HL-60 (cell line): Measurements from ENCODE around the gene LMTK2.

ENCODE experiments used
- DNase-seq, 2 experiments: peaks; one replicate each; pipeline ENCODE4 v3.0.0-alpha.2; 2010 to 2020; ENCODE audit warnings: low read depth in 1 of 2, low spot score in 1 of 2
- H3K27ac ChIP-seq: fragments of 250-450 bp; sonication (Bioruptor Pico); replicated peaks from 2 replicates; pipeline ENCODE4 v1.5.1; 2020; ENCODE audit warnings: mild to moderate bottlenecking, moderate library complexity
- H3K27me3 ChIP-seq: fragments of 250-450 bp; sonication (Bioruptor Pico); 2 replicates; pipeline ENCODE4 v1.5.1; 2021; ENCODE audit warnings: mild to moderate bottlenecking, moderate library complexity; ENCODE audit not compliant: insufficient read depth, poor library complexity, severe bottlenecking
- H3K4me3 ChIP-seq: replicated peaks from 2 replicates; pipeline ENCODE4 v1.5.1; 2011; ENCODE audit warnings: mild to moderate bottlenecking, control low read depth, low read length; ENCODE audit not compliant: insufficient read depth
- CTCF ChIP-seq: IDR thresholded peaks from one replicate; pipeline ENCODE4 v1.5.1; 2011; ENCODE audit warnings: low read length, control low read depth, inconsistent platforms; ENCODE audit not compliant: insufficient read depth
- GABPA ChIP-seq: IDR thresholded peaks from 2 replicates; pipeline ENCODE4 v1.6.1; 2012; ENCODE audit warnings: low read depth
- POLR2AphosphoS5 ChIP-seq: IDR thresholded peaks from 2 replicates; pipeline ENCODE4 v1.6.1; 2012; ENCODE audit warnings: low read depth
- REST ChIP-seq: IDR thresholded peaks from 2 replicates; pipeline ENCODE4 v1.6.1; 2012; ENCODE audit warnings: low read depth; ENCODE audit not compliant: insufficient replicate concordance
- SPI1 ChIP-seq: IDR thresholded peaks from 2 replicates; pipeline ENCODE4 v1.6.1; 2012; ENCODE audit warnings: low read depth, mild to moderate bottlenecking, borderline replicate concordance

LMTK2 gene

GRCh38 chr7:98233219-98234070 lies 126.8 kb downstream of the LMTK2 start:
- H3K27ac ChIP-seq: no peak overlapping the region

GRCh38 chr7:98234429-98235147 lies 127.9 kb downstream of the LMTK2 start:
- no peak overlapping the region for H3K27ac ChIP-seq
- TF ChIP-seq SPI1 (no peak), POLR2AphosphoS5 (no peak), GABPA (no peak), CTCF (no peak), REST (no peak)
- H3K4me3 ChIP-seq: no peak overlapping the region
- no peaks in the 10 kb centered on the region for H3K27me3 ChIP-seq
- DNase-seq: no peak

More at GRCh38 chr7:98233219-98234070, 126.8 kb downstream of the LMTK2 start:
- H3K27me3 ChIP-seq: no peaks in the 10 kb centered on the region
- H3K4me3 ChIP-seq: no peak overlapping the region
- TF ChIP-seq CTCF (no peak), POLR2AphosphoS5 (no peak), REST (no peak), GABPA (no peak), SPI1 (no peak)
- no peak for DNase-seq

GRCh38 chr7:98235901-98236300 lies 129.2 kb downstream of the LMTK2 start:
- Histone ChIP-seq H3K27ac (no peak overlapping the region), H3K4me3 (no peak overlapping the region), H3K27me3 (no peaks in the 10 kb centered on the region)
- no peak for TF ChIP-seq REST
- no peak for TF ChIP-seq CTCF
- TF ChIP-seq SPI1: no peak
- no peak for TF ChIP-seq GABPA
- TF ChIP-seq POLR2AphosphoS5: no peak
- no peak for DNase-seq
